ENCODE measurements around the gene TRAPPC6A.
A peak's percentile ranks its signal among the peaks of the same experiment; 100 is the strongest.

TRAPPC6A gene

GRCh38 chr19:45182758-45183157, 4.7 kb upstream of the TRAPPC6A start:
- Histone ChIP-seq H3K27me3 (ENCODE audit: control insufficient read depth, insufficient read depth, low read length) (no peaks in the 10 kb centered on the region), H3K4me3 (ENCODE audit: low read length) (no peak overlapping the region), H3K27ac (ENCODE audit: low read length) (no peak overlapping the region), H3K9me3 (ENCODE audit: control insufficient read depth, low read depth, low read length) (no peaks in the 10 kb centered on the region), H3K4me1 (ENCODE audit: control insufficient read depth, low read depth, low read length) (no peaks in the 10 kb centered on the region), H3K36me3 (ENCODE audit: control insufficient read depth, low read depth, low read length) (no peaks in the 10 kb centered on the region), H3K9ac (ENCODE audit: low read length) (no peak overlapping the region)

GRCh38 chr19:45180936-45181335, 2.9 kb upstream of the TRAPPC6A start:
- no peak overlapping the region for H3K27ac ChIP-seq (ENCODE audit: low read length)
- H3K9ac ChIP-seq (ENCODE audit: low read length), result no peak overlapping the region
- H3K4me1 ChIP-seq (ENCODE audit: control insufficient read depth, low read depth, low read length), result no peaks in the 10 kb centered on the region
- no peak overlapping the region for H3K4me3 ChIP-seq (ENCODE audit: low read length)
- H3K36me3 ChIP-seq (ENCODE audit: control insufficient read depth, low read depth, low read length), result no peaks in the 10 kb centered on the region
- H3K9me3 ChIP-seq (ENCODE audit: control insufficient read depth, low read depth, low read length), result no peaks in the 10 kb centered on the region
- H3K27me3 ChIP-seq (ENCODE audit: control insufficient read depth, insufficient read depth, low read length), result no peaks in the 10 kb centered on the region

- H3K36me3 ChIP-seq (ENCODE audit: control insufficient read depth, low read depth, low read length), result no peaks in the 10 kb centered on the region
- peak overlapping the region; percentile 99 for H3K4me3 ChIP-seq (ENCODE audit: low read length)
- H3K4me1 ChIP-seq (ENCODE audit: control insufficient read depth, low read depth, low read length), result no peaks in the 10 kb centered on the region
- no peaks in the 10 kb centered on the region for H3K9me3 ChIP-seq (ENCODE audit: control insufficient read depth, low read depth, low read length)
- peak overlapping the region; percentile 69 for H3K9ac ChIP-seq (ENCODE audit: low read length)
- H3K27me3 ChIP-seq (ENCODE audit: control insufficient read depth, insufficient read depth, low read length), result no peaks in the 10 kb centered on the region
- no peak overlapping the region for H3K27ac ChIP-seq (ENCODE audit: low read length)
Measured at GRCh38 chr19:45179892-45180370, 1.9 kb upstream of the TRAPPC6A start.

GRCh38 chr19:45179072-45179891, 1.2 kb upstream of the TRAPPC6A start:
- Histone ChIP-seq H3K9me3 (ENCODE audit: control insufficient read depth, low read depth, low read length) (no peaks in the 10 kb centered on the region), H3K27ac (ENCODE audit: low read length) (no peak overlapping the region), H3K4me3 (ENCODE audit: low read length) (peak overlapping the region; percentile 99)

GRCh38 chr19:45178262-45179071, 430 bp upstream of the TRAPPC6A start, which contains the start of gene BLOC1S3:
BLOC1S3 (plus strand) TSS chr19:45178784; CDS start chr19:45179297, 513 bp downstream.
- H3K27me3 ChIP-seq (ENCODE audit: control insufficient read depth, insufficient read depth, low read length), result no peaks in the 10 kb centered on the region
- peak within 1 kb of the TSS; percentile 99 for H3K4me3 ChIP-seq (ENCODE audit: low read length)
- H3K27ac ChIP-seq (ENCODE audit: low read length), result peak within 1 kb of the TSS; percentile 11
- no peaks in the 10 kb centered on the region for H3K9me3 ChIP-seq (ENCODE audit: control insufficient read depth, low read depth, low read length)
- H3K4me1 ChIP-seq (ENCODE audit: control insufficient read depth, low read depth, low read length), result no peaks in the 10 kb centered on the region
- H3K36me3 ChIP-seq (ENCODE audit: control insufficient read depth, low read depth, low read length), result no peaks in the 10 kb centered on the region
- H3K9ac ChIP-seq (ENCODE audit: low read length), result peak within 1 kb of the TSS; percentile 69

More at GRCh38 chr19:45179072-45179891, 1.2 kb upstream of the TRAPPC6A start:
- Histone ChIP-seq H3K27me3 (ENCODE audit: control insufficient read depth, insufficient read depth, low read length) (no peaks in the 10 kb centered on the region), H3K4me1 (ENCODE audit: control insufficient read depth, low read depth, low read length) (no peaks in the 10 kb centered on the region), H3K9ac (ENCODE audit: low read length) (peak overlapping the region; percentile 69), H3K36me3 (ENCODE audit: control insufficient read depth, low read depth, low read length) (no peaks in the 10 kb centered on the region)

- H3K4me1 ChIP-seq (ENCODE audit: control insufficient read depth, low read depth, low read length), result no peaks in the 10 kb centered on the region
- no peak overlapping the region for H3K9ac ChIP-seq (ENCODE audit: low read length)
- no peaks in the 10 kb centered on the region for H3K9me3 ChIP-seq (ENCODE audit: control insufficient read depth, low read depth, low read length)
- H3K27ac ChIP-seq (ENCODE audit: low read length), result no peak overlapping the region
- H3K27me3 ChIP-seq (ENCODE audit: control insufficient read depth, insufficient read depth, low read length), result no peaks in the 10 kb centered on the region
- no peak overlapping the region for H3K4me3 ChIP-seq (ENCODE audit: low read length)
- H3K36me3 ChIP-seq (ENCODE audit: control insufficient read depth, low read depth, low read length), result no peaks in the 10 kb centered on the region
Measured at GRCh38 chr19:45175515-45176345, 2.3 kb downstream of the TRAPPC6A start.

- no peak overlapping the region for H3K9ac ChIP-seq (ENCODE audit: low read length)
- H3K9me3 ChIP-seq (ENCODE audit: control insufficient read depth, low read depth, low read length), result no peaks in the 10 kb centered on the region
- no peaks in the 10 kb centered on the region for H3K36me3 ChIP-seq (ENCODE audit: control insufficient read depth, low read depth, low read length)
- H3K27ac ChIP-seq (ENCODE audit: low read length), result no peak overlapping the region
- H3K4me1 ChIP-seq (ENCODE audit: control insufficient read depth, low read depth, low read length), result no peaks in the 10 kb centered on the region
- no peak overlapping the region for H3K4me3 ChIP-seq (ENCODE audit: low read length)
- no peaks in the 10 kb centered on the region for H3K27me3 ChIP-seq (ENCODE audit: control insufficient read depth, insufficient read depth, low read length)
Measured at GRCh38 chr19:45173816-45174215, 4.2 kb downstream of the TRAPPC6A start.

- no peak overlapping the region for H3K27ac ChIP-seq (ENCODE audit: low read length)
- H3K9ac ChIP-seq (ENCODE audit: low read length), result no peak overlapping the region
Measured at GRCh38 chr19:45172611-45173208, 5.3 kb downstream of the TRAPPC6A start.

GRCh38 chr19:45172173-45172572, 5.9 kb downstream of the TRAPPC6A start:
- no peak overlapping the region for H3K4me3 ChIP-seq (ENCODE audit: low read length)
- peaks cover under 1% of the 10 kb centered on the region for H3K4me1 ChIP-seq (ENCODE audit: control insufficient read depth, low read depth, low read length)
- no peak overlapping the region for H3K9ac ChIP-seq (ENCODE audit: low read length)

More at GRCh38 chr19:45172611-45173208, 5.3 kb downstream of the TRAPPC6A start:
- Histone ChIP-seq H3K27me3 (ENCODE audit: control insufficient read depth, insufficient read depth, low read length) (no peaks in the 10 kb centered on the region), H3K4me1 (ENCODE audit: control insufficient read depth, low read depth, low read length) (no peaks in the 10 kb centered on the region), H3K9me3 (ENCODE audit: control insufficient read depth, low read depth, low read length) (no peaks in the 10 kb centered on the region), H3K36me3 (ENCODE audit: control insufficient read depth, low read depth, low read length) (no peaks in the 10 kb centered on the region), H3K4me3 (ENCODE audit: low read length) (no peak overlapping the region)

GRCh38 chr19:45171211-45171623, 6.8 kb downstream of the TRAPPC6A start:
- H3K27ac ChIP-seq (ENCODE audit: low read length), result no peak overlapping the region
- H3K4me1 ChIP-seq (ENCODE audit: control insufficient read depth, low read depth, low read length), result peaks cover 6% of the 10 kb centered on the region
- no peak overlapping the region for H3K9ac ChIP-seq (ENCODE audit: low read length)
- H3K4me3 ChIP-seq (ENCODE audit: low read length), result no peak overlapping the region
- H3K9me3 ChIP-seq (ENCODE audit: control insufficient read depth, low read depth, low read length), result no peaks in the 10 kb centered on the region
- H3K27me3 ChIP-seq (ENCODE audit: control insufficient read depth, insufficient read depth, low read length), result no peaks in the 10 kb centered on the region
- no peaks in the 10 kb centered on the region for H3K36me3 ChIP-seq (ENCODE audit: control insufficient read depth, low read depth, low read length)

More at GRCh38 chr19:45172173-45172572, 5.9 kb downstream of the TRAPPC6A start:
- Histone ChIP-seq H3K9me3 (ENCODE audit: control insufficient read depth, low read depth, low read length) (no peaks in the 10 kb centered on the region), H3K36me3 (ENCODE audit: control insufficient read depth, low read depth, low read length) (no peaks in the 10 kb centered on the region), H3K27ac (ENCODE audit: low read length) (no peak overlapping the region), H3K27me3 (ENCODE audit: control insufficient read depth, insufficient read depth, low read length) (no peaks in the 10 kb centered on the region)
